ENCODE results near the gene GATAD1. TPM values are rescaled to one million over a fixed set of nuclear protein-coding genes. Genes with fewer than 3 reads are reported as not detected.
"Not testable (repeated sequence)": the region's sequence is repeated elsewhere in the genome, so short reads cannot be mapped to it uniquely, and the experiment has no call there.

The GATAD1 gene
- total RNA-seq, 1 experiment from 2014 or later, result 15.8 TPM

GRCh38 chr7:92466682-92467081, 19.4 kb downstream of the GATAD1 start:
- ATAC-seq (no peak), DNase-seq (no peak)
- POLR2A ChIA-PET (ENCODE audit: unreplicated experiment), result no interaction called here
- H4K20me1 ChIP-seq (ENCODE audit: low read length), result no peaks in the 10 kb centered on the region
- H3K4me1 ChIP-seq (ENCODE audit: insufficient read depth, low read length), result 0 out of 2 replicates have a peak, but pooled peaks cover 2% of the 10 kb centered on the region
- no peaks in the 10 kb centered on the region for H3K9me2 ChIP-seq (replicated peaks; ENCODE audit: low read length)
- H2AFZ ChIP-seq (ENCODE audit: low read length), result no peak overlapping the region
- H3K9ac ChIP-seq (ENCODE audit: low read length), result no peak overlapping the region
- no peak for TF ChIP-seq EZH2phosphoT487 (IDR thresholded peaks at IDR 0.05; ENCODE audit: borderline replicate concordance, low read length)
- no peak for TF ChIP-seq EZH2 (IDR thresholded peaks at IDR 0.05; ENCODE audit: low read length, unreplicated experiment)
- TF ChIP-seq CTCF (conservative IDR thresholded peaks at IDR 0.05; ENCODE audit: low read depth, low read length), result no peak
- no peak overlapping the region for H3K27ac ChIP-seq (ENCODE audit: low read length)
- intact Hi-C loops (cut with micrococcal nuclease), result no loop called here
- H3K79me2 ChIP-seq (ENCODE audit: low read length), result no peaks in the 10 kb centered on the region
- no peaks in the 10 kb centered on the region for H3K36me3 ChIP-seq (ENCODE audit: low read depth, low read length)
- CTCF ChIA-PET, result no interaction called here
- no peaks in the 10 kb centered on the region for H3K9me3 ChIP-seq (ENCODE audit: low read length)
- H3K4me3 ChIP-seq (ENCODE audit: low read length), result no peak overlapping the region
- no peak overlapping the region for H3K4me2 ChIP-seq (ENCODE audit: low read length)
- no TSS peak for BruUV-seq (replicated peaks)
- H3F3A ChIP-seq (ENCODE audit: low read length, unreplicated experiment), result no peaks in the 10 kb centered on the region
- no peaks in the 10 kb centered on the region for H3K27me3 ChIP-seq (ENCODE audit: low read length)

DNA sequence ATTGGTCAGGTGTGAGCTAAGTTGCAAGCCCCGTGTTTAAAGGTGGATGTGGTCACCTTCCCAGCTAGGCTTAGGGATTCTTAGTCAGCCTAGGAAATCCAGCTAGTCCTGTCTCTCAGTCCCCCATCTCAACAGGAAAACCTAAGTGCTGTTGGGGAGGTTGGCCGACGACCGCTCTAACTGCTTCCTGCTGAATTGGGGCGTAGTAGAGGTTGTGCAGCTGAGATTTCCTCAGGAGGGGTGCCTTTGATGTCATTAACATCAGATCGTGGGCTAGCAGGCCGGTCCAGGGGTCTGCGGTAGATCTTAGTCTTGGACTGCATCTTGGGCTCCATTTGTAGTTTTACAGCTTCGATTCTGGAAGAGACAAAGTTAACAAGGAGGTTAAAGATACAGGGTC, 21.3 kb downstream of the GATAD1 start:
- H3K9me2 ChIP-seq (replicated peaks; ENCODE audit: low read length); POLR2A ChIA-PET (ENCODE audit: unreplicated experiment); intact Hi-C loops (cut with micrococcal nuclease): not testable (repeated sequence)

DNA sequence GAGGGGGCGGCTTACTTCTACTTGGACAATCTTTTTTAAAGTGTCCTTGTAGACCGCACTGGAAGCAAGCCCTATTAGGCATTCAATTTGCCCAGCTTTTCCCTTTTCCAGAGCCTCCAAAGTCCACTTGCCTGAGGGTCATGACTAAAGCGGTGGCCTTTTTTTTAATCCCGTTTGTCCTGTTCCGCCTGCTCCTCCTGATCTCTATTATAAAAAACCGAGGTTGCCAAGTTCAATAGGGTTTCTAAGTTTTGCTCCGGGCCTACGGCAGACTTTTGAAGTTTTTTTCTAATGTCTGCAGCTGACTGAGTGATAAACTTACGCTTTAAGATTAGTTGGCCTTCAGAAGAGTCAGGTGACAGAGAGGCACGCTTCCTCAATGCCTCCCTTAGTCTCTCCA, 26.7 kb downstream of the GATAD1 start:
- H3K79me2 ChIP-seq (ENCODE audit: low read length); POLR2A ChIA-PET (ENCODE audit: unreplicated experiment); H3F3A ChIP-seq (ENCODE audit: low read length, unreplicated experiment); H3K4me1 ChIP-seq (ENCODE audit: insufficient read depth, low read length); H3K9ac ChIP-seq (ENCODE audit: low read length); CTCF ChIA-PET; H3K4me3 ChIP-seq (ENCODE audit: low read length); H3K9me3 ChIP-seq (ENCODE audit: low read length); intact Hi-C loops (cut with micrococcal nuclease); H3K9me2 ChIP-seq (replicated peaks; ENCODE audit: low read length); H3K27me3 ChIP-seq (ENCODE audit: low read length); H3K36me3 ChIP-seq (ENCODE audit: low read depth, low read length); BruUV-seq (replicated peaks); H4K20me1 ChIP-seq (ENCODE audit: low read length); ATAC-seq: not testable (repeated sequence)
- Histone ChIP-seq H3K4me2 (ENCODE audit: low read length) (peak overlapping the region; percentile 49), H3K27ac (ENCODE audit: low read length) (peak overlapping the region; percentile 34), H2AFZ (ENCODE audit: low read length) (peak overlapping the region; percentile 27; the same call in 1 of the 2 replicates)
- DNase-seq, result peak; percentile 69

More for the DNA sequence above, 21.3 kb downstream of the GATAD1 start:
- H3K4me2 ChIP-seq (ENCODE audit: low read length); H3K9me3 ChIP-seq (ENCODE audit: low read length); H3K4me1 ChIP-seq (ENCODE audit: insufficient read depth, low read length); H3K4me3 ChIP-seq (ENCODE audit: low read length); ATAC-seq; H3K27ac ChIP-seq (ENCODE audit: low read length); CTCF ChIA-PET; H3F3A ChIP-seq (ENCODE audit: low read length, unreplicated experiment); DNase-seq; BruUV-seq (replicated peaks); H3K79me2 ChIP-seq (ENCODE audit: low read length); H4K20me1 ChIP-seq (ENCODE audit: low read length); H3K9ac ChIP-seq (ENCODE audit: low read length); H3K27me3 ChIP-seq (ENCODE audit: low read length); H2AFZ ChIP-seq (ENCODE audit: low read length); H3K36me3 ChIP-seq (ENCODE audit: low read depth, low read length): not testable (repeated sequence)

GRCh38 chr7:92475261-92475770, 28.0 kb downstream of the GATAD1 start:
- POLR2A ChIA-PET (ENCODE audit: unreplicated experiment); H3K4me3 ChIP-seq (ENCODE audit: low read length); intact Hi-C loops (cut with micrococcal nuclease); BruUV-seq (replicated peaks); DNase-seq; H4K20me1 ChIP-seq (ENCODE audit: low read length); H3K4me2 ChIP-seq (ENCODE audit: low read length); H3F3A ChIP-seq (ENCODE audit: low read length, unreplicated experiment); H3K9me2 ChIP-seq (replicated peaks; ENCODE audit: low read length); H3K36me3 ChIP-seq (ENCODE audit: low read depth, low read length); H3K9ac ChIP-seq (ENCODE audit: low read length); H2AFZ ChIP-seq (ENCODE audit: low read length); CTCF ChIA-PET; ATAC-seq; H3K27ac ChIP-seq (ENCODE audit: low read length); H3K27me3 ChIP-seq (ENCODE audit: low read length); H3K9me3 ChIP-seq (ENCODE audit: low read length); H3K4me1 ChIP-seq (ENCODE audit: insufficient read depth, low read length); H3K79me2 ChIP-seq (ENCODE audit: low read length): not testable (repeated sequence)

DNA sequence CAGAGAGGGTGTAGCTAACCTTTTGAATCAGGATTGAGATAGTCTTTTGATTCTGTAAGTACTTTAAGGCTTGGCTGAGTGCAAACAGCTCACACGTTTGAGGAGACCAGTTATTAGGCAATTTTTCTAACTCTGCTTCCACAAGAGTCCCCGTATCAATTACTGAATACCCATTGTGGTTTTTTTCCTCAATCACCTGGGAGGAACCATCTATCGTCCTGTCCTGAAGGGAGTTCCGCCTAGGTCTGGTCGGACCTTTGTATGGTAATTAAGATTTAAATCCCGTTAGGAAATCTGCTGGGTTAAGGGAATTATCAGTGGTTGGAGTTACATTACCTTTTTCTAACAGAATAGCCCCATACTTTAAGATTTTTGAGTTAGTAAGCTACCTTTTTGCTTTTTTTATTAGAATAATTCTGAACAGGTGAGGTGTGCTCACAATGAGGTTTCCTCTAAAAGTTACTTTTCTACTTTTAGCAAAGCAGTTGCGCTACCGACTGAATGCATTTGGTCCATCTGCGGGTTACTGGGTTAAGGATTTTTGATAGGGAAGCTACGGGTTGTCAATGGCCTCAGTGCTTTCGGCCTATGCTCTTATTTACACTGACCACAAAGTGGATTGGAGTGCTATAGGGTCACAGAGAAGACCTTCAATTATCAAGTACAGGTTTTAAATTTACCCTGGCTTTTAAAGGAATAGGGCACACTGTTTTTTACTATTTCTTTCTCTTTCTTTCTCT, 28.7 kb downstream of the GATAD1 start:
- H3K9me3 ChIP-seq (ENCODE audit: low read length); H3K27me3 ChIP-seq (ENCODE audit: low read length); H3F3A ChIP-seq (ENCODE audit: low read length, unreplicated experiment); POLR2A ChIA-PET (ENCODE audit: unreplicated experiment); H2AFZ ChIP-seq (ENCODE audit: low read length); H3K4me1 ChIP-seq (ENCODE audit: insufficient read depth, low read length); CTCF ChIA-PET; H3K9ac ChIP-seq (ENCODE audit: low read length); BruUV-seq (replicated peaks); ATAC-seq; H3K9me2 ChIP-seq (replicated peaks; ENCODE audit: low read length); H3K4me3 ChIP-seq (ENCODE audit: low read length); DNase-seq; H3K4me2 ChIP-seq (ENCODE audit: low read length); H4K20me1 ChIP-seq (ENCODE audit: low read length); intact Hi-C loops (cut with micrococcal nuclease); H3K79me2 ChIP-seq (ENCODE audit: low read length); H3K36me3 ChIP-seq (ENCODE audit: low read depth, low read length); H3K27ac ChIP-seq (ENCODE audit: low read length): not testable (repeated sequence)

DNA sequence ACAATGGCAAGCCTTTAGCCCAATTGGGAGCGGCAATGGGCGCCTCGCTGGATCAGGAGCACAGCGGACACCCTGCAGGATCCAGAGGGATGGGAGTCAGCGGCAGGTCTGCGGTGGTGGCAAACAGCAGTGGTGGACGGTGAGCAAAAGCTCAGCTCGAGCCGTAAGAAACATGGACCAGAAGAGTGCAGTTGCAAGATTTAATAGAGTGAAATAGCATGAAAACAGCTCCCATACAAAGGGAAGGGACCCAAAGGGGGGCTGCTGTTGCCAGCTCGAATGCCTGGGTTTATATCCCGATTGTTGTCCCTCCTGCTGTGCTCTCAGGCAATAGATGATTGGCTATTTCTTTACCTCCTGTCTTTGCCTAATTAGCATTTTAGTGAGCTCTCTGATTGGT, 30.4 kb downstream of the GATAD1 start, which contains the start of gene ERVW-1:
Gene ERVW-1 (minus strand): TSS at position 266 of the 400 bp plus-strand sequence. CDS start 7,565 bp downstream, outside the sequence.
- H3K36me3 ChIP-seq (ENCODE audit: low read depth, low read length); ATAC-seq; intact Hi-C loops (cut with micrococcal nuclease); H3K4me3 ChIP-seq (ENCODE audit: low read length); H3K9ac ChIP-seq (ENCODE audit: low read length); H3K27ac ChIP-seq (ENCODE audit: low read length); H3K4me2 ChIP-seq (ENCODE audit: low read length); BruUV-seq (replicated peaks); DNase-seq; H4K20me1 ChIP-seq (ENCODE audit: low read length); H3K79me2 ChIP-seq (ENCODE audit: low read length); CTCF ChIA-PET; H3K9me2 ChIP-seq (replicated peaks; ENCODE audit: low read length); H3K9me3 ChIP-seq (ENCODE audit: low read length); POLR2A ChIA-PET (ENCODE audit: unreplicated experiment); H3K4me1 ChIP-seq (ENCODE audit: insufficient read depth, low read length); H3F3A ChIP-seq (ENCODE audit: low read length, unreplicated experiment); H3K27me3 ChIP-seq (ENCODE audit: low read length); H2AFZ ChIP-seq (ENCODE audit: low read length): not testable (repeated sequence)
